GM10266 (cell line): ENCODE measurements around the gene CEP55.
A peak's percentile ranks its signal among the peaks of the same experiment; 100 is the strongest.

Experiments
- DNase-seq: peaks from one replicate; pipeline ENCODE4 v3.0.0; 2012; ENCODE audit errors: extremely low spot score
- TF ChIP-seq, protein P1 (sequence below): IDR thresholded peaks from 2 replicates; pipeline ENCODE4 v1.5.1; 2012; ENCODE audit warnings: mild to moderate bottlenecking, low read depth; ENCODE audit not compliant: control insufficient read depth, insufficient read depth; ENCODE audit errors: missing control alignments

The CEP55 gene

DNA sequence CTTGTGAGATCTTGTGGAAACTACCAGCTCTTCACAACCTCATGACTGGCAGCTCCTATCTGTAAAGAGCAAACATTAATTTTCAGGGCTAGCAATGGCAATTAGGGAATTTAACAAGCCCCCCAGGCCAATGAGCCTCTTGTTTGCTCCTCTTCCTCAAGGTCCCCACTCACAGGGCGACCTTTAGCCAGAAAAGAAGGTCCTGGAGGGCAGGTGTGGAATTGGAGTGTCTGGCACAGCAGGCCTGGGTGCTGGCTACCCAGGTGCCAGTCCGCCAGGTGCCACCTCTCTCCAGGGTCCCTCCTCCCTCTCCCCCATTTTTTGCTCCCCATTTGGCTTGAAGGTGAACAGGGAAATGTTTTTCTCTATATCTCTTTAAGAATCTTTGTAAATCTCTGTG, 1.9 kb upstream of the CEP55 start:
- TF ChIP-seq, protein P1, sequence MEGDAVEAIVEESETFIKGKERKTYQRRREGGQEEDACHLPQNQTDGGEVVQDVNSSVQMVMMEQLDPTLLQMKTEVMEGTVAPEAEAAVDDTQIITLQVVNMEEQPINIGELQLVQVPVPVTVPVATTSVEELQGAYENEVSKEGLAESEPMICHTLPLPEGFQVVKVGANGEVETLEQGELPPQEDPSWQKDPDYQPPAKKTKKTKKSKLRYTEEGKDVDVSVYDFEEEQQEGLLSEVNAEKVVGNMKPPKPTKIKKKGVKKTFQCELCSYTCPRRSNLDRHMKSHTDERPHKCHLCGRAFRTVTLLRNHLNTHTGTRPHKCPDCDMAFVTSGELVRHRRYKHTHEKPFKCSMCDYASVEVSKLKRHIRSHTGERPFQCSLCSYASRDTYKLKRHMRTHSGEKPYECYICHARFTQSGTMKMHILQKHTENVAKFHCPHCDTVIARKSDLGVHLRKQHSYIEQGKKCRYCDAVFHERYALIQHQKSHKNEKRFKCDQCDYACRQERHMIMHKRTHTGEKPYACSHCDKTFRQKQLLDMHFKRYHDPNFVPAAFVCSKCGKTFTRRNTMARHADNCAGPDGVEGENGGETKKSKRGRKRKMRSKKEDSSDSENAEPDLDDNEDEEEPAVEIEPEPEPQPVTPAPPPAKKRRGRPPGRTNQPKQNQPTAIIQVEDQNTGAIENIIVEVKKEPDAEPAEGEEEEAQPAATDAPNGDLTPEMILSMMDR = no peak
- no peak for DNase-seq

DNA sequence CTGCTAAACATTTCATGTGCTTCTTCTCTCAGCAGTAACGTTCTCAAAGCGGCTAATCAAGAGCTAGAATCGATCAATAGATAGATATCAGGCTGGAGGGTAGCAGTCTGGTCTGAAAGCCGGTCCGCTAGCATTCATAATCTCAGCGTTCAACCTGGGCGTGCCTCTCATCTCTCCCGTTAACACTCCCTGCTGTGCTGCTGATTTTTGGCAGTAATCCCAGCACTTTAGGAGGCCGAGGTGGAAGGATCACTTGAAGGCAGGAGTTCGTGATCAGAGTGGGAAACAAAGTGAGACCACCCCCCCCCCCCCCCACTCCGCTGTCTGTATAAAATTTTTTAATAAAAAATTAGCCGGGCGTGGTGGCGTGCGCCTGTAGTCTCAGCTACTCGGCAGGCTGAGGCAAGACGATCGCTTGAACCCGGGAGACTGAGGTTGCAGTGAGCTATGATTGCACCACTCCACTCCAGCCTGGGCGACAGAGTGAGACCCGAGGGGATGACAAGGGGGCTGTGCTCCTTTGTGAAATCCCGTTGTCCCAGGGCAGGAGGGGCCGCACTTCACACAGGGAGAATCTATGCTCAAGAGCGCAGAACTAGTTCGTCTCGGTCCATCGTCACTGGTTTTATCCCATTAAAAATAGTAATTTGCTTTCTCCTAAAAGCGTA, 624 bp upstream of the CEP55 start:
- TF ChIP-seq, protein P1 = no peak
- no peak for DNase-seq

DNA sequence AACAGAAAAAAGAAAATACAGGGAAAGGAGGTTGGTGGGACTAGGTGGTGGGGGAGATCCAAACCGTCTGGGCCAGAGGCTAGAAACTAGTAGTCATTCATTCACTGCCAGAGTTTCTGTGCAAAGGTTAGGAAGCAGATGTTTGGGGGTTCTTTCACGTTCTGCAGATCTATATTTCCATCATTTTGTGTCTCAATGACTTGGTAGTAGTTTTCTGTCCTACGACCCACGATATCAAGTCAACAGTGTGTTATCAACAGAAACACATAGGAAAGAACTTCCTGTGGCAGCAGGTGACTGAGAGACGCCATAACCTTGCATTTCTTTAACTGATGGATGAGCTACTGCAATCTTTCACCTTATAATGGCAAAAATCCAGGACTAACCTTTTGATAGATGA, 1.8 kb downstream of the CEP55 start:
- DNase-seq = no peak
- TF ChIP-seq, protein P1 = no peak

DNA sequence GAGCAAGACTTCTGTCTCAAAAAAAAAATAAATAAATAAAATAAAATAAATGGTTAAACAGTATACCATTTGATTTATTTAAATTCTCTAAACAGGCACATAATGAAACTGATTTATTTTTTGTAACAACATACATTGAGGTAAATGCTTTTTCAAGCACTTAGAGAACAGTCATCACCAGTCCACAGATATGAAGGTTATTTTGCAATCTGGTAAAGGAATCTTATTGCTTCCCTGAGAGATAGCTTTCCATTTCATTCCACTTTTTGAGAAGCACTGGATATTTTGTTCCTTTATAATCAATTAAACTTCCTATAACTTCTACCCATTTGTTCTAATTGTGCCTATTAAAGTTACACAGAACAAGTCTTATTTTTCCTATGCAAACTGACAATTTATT, 5.2 kb downstream of the CEP55 start:
- TF ChIP-seq, protein P1 = no peak
- no peak for DNase-seq

DNA sequence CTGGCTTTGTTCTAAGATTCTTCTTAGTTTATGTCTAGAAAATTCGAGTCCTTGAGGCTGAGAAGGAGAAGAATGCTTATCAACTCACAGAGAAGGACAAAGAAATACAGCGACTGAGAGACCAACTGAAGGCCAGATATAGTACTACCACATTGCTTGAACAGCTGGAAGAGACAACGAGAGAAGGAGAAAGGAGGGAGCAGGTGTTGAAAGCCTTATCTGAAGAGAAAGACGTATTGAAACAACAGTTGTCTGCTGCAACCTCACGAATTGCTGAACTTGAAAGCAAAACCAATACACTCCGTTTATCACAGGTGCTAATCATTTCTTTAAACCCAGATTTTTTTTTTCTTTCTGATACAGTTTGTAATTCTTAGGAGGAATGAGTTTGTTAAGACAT, 6.7 kb downstream of the CEP55 start:
- TF ChIP-seq, protein P1 = no peak
- DNase-seq = peak; percentile 38

DNA sequence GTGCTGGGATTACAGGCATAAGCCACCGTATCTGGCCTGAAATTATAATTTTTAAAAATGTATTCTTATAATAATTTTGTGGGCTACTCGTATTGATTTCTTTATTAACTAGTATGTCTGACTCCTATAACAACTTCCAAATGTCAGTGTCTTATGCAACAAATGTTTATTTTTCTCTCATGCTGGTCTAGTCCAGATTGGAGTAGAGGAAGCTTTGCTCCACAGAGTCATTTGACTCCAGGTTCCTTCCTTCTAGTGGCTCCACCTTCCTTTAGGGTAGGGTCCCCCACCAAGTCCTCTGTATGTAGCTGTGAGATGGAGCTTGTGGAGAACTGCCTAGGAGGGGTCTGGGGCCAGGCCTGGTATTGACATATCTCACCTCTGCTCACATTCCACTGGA, 8.7 kb downstream of the CEP55 start:
- TF ChIP-seq, protein P1 = no peak

DNA sequence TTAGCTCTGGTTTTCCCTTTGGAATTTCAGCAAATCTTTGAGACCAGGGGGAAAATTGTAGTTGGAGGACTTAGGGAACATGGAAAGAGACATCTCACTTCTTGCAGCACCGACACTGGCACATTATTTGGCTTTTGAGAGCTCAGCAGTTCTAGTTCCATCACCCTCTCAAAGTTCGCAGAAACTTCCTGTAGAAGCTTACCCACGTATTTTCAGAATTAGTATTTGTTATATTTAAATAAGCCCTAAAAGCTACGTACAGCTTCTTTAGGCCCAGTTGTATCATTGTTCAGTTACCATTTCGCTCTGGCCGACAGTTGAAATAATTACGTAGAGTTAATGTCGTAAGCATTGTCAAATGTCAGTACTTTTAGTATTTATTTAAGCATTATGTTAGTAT, 13.4 kb downstream of the CEP55 start:
- DNase-seq = no peak
- TF ChIP-seq, protein P1 = no peak

More for the DNA sequence above, 8.7 kb downstream of the CEP55 start:
- DNase-seq = no peak
